ENCODE results near the gene TENT4A.

- TF ChIP-seq CTCF (IDR thresholded peaks at IDR 0.05) (no peak), POLR2A (IDR thresholded peaks at IDR 0.05) (no peak)
Measured at GRCh38 chr5:6804766-6805501, 91.7 kb downstream of the TENT4A start.
